ENCODE measurements around the gene UGT1A1. TPM values are rescaled to one million over a fixed set of nuclear protein-coding genes. Genes with fewer than 3 reads are reported as not detected.

UGT1A1 gene
- total RNA-seq, 1 donor from 2014 or later: not detected

GRCh38 chr2:233754872-233755611, 5.0 kb upstream of the UGT1A1 start:
- Histone ChIP-seq H3K27me3 (ENCODE audit: low read depth) (peaks cover 19% of the 10 kb centered on the region), H3K27ac (replicated peaks) (no peak overlapping the region), H3K4me1 (no peaks in the 10 kb centered on the region), H3K36me3 (no peaks in the 10 kb centered on the region), H3K4me3 (no peak overlapping the region), H3K9me3 (replicated peaks) (peaks cover 13% of the 10 kb centered on the region)
- intact Hi-C loops (cut with micrococcal nuclease): no loop called here
- no peak for DNase-seq
- no peak for TF ChIP-seq CTCF (IDR thresholded peaks at IDR 0.05; ENCODE audit: borderline replicate concordance)

- Histone ChIP-seq H3K27me3 (ENCODE audit: low read depth) (peaks cover 12% of the 10 kb centered on the region), H3K36me3 (no peaks in the 10 kb centered on the region), H3K27ac (replicated peaks) (no peak overlapping the region), H3K9me3 (replicated peaks) (no peaks in the 10 kb centered on the region), H3K4me1 (no peaks in the 10 kb centered on the region), H3K4me3 (no peak overlapping the region)
- intact Hi-C loops (cut with micrococcal nuclease): no loop called here
- DNase-seq: no peak
- TF ChIP-seq CTCF (IDR thresholded peaks at IDR 0.05; ENCODE audit: borderline replicate concordance): no peak
Observed at GRCh38 chr2:233756429-233757081, 3.5 kb upstream of the UGT1A1 start.

- intact Hi-C loops (cut with micrococcal nuclease): no loop called here
- Histone ChIP-seq H3K9me3 (replicated peaks) (no peaks in the 10 kb centered on the region), H3K36me3 (no peaks in the 10 kb centered on the region), H3K27ac (replicated peaks) (no peak overlapping the region), H3K4me1 (no peaks in the 10 kb centered on the region), H3K4me3 (no peak overlapping the region), H3K27me3 (ENCODE audit: low read depth) (peaks cover 24% of the 10 kb centered on the region)
- TF ChIP-seq CTCF (IDR thresholded peaks at IDR 0.05; ENCODE audit: borderline replicate concordance): no peak
- no peak for DNase-seq
Observed at GRCh38 chr2:233758141-233758540, 1.9 kb upstream of the UGT1A1 start.

- DNase-seq: no peak
Observed at GRCh38 chr2:233758849-233759248, 1.2 kb upstream of the UGT1A1 start.

More at GRCh38 chr2:233758849-233759248, 1.2 kb upstream of the UGT1A1 start:
- no peaks in the 10 kb centered on the region for H3K9me3 ChIP-seq (replicated peaks)
- TF ChIP-seq CTCF (IDR thresholded peaks at IDR 0.05; ENCODE audit: borderline replicate concordance): no peak
- no peak overlapping the region for H3K27ac ChIP-seq (replicated peaks)
- intact Hi-C loops (cut with micrococcal nuclease): no loop called here
- no peaks in the 10 kb centered on the region for H3K4me1 ChIP-seq
- H3K4me3 ChIP-seq: no peak overlapping the region
- peaks cover 28% of the 10 kb centered on the region for H3K27me3 ChIP-seq (ENCODE audit: low read depth)
- no peaks in the 10 kb centered on the region for H3K36me3 ChIP-seq

Measured in left ventricle myocardium inferior (tissue), 1 donor.